ENCODE data around the gene STX7.

- TF ChIP-seq CTCF (IDR thresholded peaks at IDR 0.05; ENCODE audit: low read depth, low read length) (no peak), EZH2phosphoT487 (IDR thresholded peaks at IDR 0.05; ENCODE audit: low read depth) (no peak)
Observed at GRCh38 chr6:132401618-132402285, 111.2 kb downstream of the STX7 start.
